Stimulated activated CD4-positive, alpha-beta T cell treated with anti-CD3 and anti-CD28 coated beads, TNF-alpha, amount 100 ng/mL, for 24 hours (primary cell): ENCODE results near the gene BCL2L12.

Source experiments
- DNase-seq, 3 experiments: peaks; one replicate each; pipeline ENCODE4 v3.0.0-alpha.2; 2020; ENCODE audit warnings: low read depth in 3 of 3

BCL2L12 gene

DNA sequence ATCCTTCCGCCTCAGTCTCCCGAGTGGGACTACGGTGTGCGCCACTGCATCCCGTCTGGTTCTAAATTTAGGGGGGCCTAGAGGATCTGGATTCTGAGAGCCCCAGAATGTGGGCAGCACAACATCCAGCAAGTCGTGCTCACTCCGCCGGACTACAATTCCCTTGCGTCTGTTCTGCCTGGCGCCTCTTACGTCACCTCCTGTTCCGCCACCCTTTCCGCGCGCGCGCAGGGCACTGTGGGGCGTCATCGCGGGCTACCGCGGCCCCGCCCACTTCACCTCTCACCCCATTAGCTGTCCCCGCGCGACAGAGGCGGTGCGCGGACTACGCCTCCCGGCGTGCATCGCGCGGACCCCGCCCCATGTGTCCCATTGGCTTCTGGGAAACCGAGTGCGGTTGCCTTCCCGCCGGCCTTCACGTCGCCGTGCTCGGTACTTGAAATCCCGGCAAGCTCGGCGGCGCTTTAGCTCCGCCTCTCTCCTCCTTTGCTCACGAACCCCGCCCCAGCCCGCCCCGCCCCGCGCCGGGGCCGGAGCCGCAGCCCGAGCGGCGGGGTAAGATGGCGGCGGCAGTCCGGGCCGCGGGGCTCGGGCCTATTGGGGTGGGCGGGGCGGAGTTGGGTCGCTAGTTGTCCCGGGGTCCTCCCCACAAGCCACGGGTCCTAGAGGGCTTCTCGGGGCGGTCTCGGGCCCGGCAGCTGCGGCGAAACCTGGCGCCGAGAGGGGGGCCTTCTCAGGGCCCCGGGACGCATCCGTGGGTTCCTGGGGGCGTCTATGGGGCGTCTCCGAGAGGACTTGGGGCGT is 23.8 kb upstream of the BCL2L12 start, which contains the start of gene SCAF1:
SCAF1 (plus strand) TSS at position 522 of the 804 bp plus-strand sequence. CDS start 2,818 bp downstream, outside the sequence.
- peak; percentile 97 to 99 (median 99) for DNase-seq

DNA sequence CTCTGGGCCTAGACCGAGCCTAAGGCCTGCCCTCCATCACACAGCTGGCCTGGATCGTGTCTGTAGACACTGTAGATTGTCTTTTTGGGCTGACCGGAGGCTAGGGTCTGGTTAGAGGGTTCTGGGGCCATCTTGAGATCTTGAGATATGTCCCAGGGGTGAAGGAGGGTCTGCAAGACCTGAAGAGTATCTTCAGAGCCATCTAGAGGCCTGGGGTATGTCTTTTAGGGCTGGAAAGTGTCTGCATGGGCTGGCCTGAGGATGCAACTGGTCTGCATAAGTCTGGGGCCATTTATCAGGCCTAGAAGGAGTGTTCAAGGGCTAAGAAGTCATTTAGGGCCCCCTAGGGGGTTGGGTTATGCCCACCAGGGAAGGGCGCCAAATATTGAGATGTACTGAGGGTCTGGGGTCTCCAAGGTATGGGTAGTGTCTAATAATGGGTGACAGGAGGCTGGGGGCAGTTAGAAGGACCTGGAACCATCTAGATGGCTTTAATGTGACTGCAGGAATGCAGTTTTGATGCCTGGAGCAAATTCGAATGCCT is 23.2 kb upstream of the BCL2L12 start:
- DNase-seq: no peak

DNA sequence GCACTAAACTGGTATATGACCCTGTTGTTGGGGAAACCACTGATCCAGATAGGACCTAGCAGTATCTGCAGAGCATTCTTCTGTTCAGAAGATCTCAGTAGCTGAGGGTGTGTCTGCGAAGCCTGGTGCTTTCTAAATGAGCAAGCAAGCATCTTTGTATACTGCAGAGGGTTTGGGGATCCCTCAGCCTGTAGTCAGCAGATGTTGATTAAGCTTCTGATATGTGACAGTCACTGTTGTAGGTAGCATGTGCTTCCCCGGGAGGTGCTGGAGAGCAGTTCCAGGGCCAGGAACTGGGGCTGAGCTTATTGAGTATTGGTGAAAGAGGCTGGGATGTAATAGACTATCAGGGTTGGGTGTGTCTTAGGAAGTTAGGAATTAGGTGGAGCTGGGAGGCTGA is 22.3 kb upstream of the BCL2L12 start:
- no peak for DNase-seq

DNA sequence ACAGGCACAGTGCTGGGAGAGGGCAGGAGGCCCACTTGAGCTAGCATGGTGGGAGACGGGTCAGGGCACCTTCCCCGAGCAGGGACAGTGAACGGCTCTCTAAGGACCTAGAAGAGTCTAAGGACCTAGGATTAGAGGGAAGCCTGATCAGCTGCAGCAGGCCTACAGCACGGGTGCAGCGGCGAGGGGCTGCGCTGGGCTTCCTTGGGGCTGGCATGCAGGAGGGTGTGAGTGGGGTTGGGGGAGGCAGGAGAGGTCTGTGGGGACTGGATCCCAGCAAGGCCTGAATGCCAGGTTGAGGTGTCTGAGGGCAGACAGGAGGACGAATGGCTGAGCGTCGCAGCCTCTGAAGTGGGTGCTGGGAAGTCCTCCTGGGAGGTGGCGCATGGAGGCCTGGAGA is 20.1 kb upstream of the BCL2L12 start:
- DNase-seq: no peak

DNA sequence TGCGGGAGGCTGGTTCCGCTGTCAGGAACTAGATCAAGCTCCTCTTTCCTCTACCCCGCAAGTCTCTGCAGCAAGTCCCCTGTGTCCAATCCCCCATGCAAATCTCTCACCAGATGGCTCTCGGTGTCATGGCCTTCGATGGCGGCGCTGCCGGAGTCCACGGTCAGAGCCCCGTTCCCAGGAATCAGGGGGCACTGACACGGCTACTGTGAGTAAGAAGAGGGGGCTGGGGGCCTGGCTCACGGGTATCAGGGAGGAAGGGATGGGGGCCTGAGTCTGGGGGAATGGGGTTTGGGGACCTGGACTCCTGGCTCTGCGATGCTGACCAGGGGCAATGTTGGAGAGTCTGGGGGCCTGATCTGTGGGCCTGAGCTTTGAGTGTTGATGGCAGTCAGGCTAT is 19.7 kb upstream of the BCL2L12 start:
- DNase-seq: no peak

DNA sequence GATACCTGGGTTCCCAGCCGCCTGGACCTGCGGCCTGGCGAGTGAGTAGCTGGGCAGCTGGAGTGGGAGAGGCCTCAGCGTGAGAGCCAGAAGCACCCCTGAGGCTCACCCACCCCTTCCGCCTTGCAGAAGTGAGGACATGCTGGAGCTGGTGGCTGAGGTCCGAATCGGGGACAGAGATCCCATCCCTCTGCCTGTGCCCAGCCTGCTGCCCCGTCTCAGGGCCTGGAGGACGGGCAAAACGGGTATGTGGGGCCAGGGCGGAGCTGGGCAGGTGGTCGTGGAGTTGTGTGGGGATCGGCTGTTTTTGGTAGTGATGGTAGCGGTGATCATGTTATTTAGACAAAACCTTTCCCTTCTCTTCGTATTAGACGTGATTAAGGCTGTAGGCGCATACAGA is 19.1 kb upstream of the BCL2L12 start:
- DNase-seq: no peak

DNA sequence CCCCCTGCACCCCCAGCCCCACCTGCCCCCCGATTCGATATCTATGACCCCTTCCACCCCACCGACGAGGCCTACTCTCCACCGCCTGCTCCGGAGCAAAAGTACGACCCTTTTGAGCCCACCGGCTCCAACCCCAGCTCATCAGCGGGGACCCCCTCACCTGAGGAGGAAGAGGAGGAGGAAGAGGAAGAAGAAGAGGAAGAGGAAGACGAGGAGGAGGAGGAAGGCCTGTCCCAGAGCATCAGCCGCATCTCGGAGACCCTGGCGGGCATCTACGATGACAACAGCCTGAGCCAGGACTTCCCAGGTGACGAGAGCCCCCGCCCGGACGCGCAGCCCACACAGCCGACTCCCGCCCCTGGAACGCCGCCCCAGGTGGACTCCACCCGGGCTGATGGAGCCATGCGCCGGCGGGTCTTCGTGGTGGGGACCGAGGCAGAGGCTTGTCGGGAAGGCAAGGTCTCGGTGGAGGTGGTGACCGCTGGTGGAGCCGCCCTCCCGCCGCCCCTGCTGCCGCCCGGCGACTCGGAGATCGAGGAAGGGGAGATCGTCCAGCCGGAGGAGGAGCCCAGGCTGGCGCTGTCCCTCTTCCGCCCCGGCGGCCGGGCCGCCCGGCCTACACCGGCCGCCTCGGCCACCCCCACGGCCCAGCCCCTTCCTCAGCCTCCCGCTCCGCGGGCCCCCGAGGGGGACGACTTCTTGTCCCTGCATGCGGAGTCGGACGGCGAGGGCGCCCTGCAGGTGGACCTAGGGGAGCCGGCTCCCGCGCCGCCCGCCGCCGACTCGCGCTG is 14.5 kb upstream of the BCL2L12 start:
- DNase-seq: no peak

DNA sequence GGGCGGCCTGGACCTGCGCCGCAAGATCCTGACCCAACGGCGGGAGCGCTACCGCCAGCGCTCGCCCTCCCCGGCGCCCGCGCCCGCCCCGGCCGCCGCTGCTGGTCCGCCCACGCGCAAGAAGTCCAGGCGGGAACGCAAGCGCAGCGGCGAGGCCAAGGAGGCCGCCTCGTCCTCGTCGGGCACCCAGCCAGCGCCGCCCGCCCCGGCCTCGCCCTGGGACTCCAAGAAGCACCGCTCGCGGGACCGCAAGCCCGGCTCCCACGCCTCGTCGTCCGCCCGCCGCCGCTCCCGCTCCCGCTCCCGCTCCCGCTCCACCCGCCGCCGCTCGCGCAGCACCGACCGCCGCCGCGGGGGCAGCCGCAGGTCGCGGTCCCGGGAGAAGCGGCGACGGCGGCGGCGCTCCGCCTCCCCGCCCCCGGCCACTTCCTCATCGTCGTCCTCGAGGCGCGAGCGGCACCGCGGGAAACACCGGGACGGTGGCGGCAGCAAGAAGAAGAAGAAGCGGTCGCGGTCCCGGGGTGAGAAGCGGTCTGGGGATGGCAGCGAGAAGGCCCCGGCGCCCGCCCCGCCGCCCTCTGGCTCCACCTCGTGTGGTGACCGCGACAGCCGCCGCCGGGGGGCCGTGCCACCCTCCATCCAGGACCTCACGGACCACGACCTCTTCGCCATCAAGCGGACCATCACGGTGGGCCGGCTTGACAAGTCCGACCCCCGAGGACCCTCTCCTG is 13.7 kb upstream of the BCL2L12 start:
- no peak for DNase-seq

DNA sequence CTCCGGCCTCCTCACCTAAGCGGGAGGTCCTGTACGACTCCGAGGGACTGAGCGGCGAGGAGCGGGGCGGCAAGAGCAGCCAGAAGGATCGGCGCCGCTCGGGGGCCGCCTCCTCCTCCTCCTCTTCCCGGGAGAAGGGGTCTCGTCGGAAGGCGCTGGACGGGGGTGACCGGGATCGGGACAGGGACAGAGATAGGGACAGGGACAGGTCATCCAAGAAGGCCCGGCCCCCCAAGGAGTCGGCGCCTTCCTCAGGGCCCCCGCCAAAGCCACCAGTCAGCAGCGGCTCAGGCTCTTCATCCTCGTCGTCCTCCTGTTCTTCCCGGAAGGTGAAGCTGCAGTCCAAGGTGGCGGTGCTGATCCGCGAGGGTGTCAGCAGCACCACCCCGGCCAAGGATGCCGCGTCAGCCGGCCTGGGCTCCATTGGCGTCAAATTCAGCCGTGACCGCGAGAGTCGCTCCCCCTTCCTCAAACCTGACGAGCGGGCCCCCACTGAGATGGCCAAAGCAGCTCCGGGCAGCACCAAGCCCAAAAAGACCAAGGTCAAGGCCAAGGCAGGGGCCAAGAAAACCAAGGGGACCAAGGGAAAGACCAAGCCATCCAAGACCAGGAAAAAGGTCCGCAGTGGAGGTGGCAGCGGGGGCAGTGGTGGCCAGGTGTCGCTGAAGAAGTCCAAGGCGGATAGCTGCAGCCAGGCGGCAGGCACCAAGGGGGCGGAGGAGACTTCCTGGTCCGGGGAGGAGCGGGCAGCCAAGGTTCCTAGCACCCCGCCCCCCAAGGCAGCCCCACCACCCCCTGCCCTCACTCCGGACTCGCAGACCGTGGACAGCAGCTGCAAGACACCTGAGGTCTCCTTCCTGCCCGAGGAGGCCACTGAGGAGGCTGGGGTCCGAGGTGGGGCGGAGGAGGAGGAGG is 12.9 kb upstream of the BCL2L12 start:
- DNase-seq: no peak

DNA sequence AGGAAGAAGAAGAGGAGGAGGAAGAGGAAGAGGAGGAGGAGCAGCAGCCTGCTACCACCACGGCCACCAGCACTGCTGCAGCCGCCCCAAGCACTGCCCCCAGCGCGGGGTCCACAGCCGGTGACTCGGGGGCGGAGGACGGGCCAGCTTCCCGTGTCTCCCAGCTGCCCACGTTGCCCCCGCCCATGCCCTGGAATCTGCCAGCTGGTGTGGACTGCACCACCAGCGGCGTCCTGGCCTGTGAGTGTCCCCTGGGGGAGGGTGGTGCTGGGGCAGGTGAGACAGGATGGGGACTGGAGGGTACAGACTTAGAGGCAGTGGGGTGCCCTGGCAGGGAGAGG is 12.3 kb upstream of the BCL2L12 start:
- no peak for DNase-seq

DNA sequence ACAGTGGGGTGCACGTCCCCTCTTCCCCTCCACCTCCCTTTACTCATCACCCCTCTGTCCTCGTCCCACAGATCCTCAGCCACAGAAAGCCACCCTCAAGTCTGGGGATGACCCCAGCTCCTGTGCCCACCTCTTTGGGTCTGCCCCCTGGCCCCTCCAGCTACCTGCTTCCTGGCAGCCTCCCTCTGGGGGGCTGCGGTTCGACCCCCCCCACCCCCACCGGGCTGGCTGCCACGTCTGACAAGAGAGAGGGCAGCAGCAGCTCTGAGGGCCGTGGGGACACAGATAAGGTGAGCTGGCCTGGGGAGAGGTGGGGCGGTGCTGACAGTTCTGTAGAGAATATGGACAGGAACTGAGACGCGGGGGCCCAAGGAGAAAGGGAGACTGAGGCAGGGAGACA is 11.2 kb upstream of the BCL2L12 start:
- no peak for DNase-seq

DNA sequence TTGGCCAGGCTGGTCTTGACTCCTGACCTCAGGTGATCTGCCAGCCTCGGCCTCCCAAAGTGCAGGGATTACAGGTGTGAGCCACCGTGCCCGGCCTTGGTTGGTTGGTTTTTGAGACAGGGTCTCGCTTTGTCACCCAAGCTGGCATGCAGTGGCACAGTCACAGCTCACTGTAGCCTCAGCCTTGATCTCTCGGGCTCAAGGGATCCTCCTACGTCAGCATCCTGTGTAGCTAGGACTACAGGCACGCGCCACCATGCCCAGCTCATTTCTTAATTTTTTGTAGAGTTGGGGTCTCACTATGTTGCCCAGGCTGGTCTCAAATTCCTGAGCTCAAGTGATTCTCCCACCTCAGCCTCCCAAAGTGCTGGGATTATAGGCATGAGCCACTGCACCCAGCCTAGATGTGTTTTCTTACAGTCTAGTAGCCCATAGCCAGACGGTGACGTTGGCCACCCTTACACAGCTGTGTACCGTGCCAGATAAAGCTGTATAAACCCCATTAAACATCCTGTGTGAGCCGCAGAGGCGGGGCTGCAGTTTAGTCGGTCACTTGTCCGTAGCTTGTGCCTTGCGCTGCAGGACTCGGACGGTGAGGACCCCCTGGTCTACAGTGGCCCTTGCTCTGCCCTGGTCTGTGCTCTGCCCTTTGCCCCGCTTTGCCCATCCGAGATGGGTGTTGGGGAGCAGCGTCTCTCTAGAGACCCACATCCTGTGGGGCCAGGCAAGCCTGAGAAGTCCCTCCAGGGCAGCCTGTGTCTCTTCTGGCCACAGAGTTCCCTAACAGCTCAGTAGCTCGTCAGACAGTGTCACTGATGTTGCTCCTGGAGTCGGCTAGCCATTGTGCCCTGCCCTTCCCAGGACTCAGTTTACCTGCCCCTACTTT is 9.9 kb upstream of the BCL2L12 start:
- DNase-seq: no peak

DNA sequence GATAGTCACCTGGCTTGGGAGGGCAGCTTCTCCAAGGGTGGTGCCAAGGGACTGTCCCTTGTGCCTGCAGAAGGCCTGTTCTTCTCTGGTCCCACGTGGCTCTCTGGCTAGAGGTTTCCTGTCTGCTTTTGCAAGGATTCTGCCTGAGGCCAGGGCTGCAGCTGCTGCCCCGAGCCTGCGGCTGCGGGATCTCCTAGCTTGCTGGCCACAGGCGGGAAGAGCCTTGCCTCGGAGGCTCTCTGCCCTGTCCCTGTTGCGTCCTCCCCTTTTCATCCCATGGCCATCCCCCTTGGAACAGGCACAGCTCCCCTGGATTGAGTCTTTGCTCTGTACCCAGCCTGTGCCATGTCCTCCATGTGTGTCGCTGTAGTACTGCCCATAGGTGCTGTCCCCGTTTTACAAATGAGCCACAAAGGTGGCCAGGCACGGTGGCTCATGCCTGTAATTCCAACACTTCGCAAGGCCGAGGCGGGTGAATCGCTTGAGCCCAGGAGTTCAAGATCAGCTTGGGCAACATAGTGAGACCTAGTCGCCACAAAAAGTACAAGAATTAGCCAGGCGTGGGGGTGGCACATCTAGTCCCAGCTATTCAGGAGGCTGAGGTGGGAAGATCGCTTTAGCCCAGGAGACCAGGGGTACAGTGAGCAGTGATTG is 9.2 kb upstream of the BCL2L12 start:
- no peak for DNase-seq

DNA sequence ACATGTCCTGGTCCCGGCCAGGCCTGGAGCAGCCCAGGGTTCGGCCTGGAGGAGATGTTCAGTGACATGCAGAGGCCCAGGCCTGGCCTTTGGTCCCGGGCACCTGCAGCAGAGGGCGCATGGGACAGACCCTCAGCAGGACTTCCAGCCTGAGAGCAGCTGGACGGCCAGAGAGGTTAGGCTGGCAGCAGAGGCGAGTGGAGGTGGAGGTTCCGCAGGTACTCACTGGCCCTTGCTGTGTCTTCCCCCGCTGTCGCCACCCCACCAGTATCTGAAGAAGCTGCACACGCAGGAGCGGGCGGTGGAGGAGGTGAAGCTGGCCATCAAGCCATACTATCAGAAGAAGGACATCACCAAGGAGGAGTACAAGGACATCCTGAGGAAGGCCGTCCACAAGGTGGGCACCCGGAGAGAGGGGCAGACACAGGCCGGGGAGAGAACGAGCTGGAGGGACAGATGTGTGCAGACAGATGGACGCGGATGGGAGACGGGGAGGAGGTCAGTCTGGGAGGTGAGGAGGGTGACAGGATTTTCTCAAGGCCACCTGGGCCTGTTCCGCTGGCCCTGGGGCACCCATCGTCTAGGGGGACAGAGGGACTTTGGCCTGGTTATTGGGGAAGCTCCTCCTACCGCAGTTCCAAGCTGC is 8.1 kb upstream of the BCL2L12 start:
- DNase-seq: no peak

DNA sequence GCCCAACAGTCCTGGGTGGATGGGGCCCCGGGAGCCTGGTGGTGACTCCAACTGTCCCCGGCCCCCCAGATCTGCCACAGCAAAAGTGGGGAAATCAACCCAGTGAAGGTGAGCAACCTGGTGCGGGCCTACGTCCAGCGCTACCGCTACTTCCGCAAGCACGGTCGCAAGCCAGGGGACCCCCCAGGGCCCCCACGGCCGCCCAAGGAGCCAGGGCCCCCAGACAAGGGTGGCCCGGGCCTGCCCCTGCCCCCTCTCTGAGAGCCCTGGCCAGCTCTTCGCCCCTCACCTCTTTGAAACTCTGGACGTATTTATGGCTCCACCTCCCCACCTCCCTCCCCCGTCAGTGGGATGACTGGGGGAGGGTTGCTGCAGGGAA is 7.6 kb upstream of the BCL2L12 start:
- no peak for DNase-seq

DNA sequence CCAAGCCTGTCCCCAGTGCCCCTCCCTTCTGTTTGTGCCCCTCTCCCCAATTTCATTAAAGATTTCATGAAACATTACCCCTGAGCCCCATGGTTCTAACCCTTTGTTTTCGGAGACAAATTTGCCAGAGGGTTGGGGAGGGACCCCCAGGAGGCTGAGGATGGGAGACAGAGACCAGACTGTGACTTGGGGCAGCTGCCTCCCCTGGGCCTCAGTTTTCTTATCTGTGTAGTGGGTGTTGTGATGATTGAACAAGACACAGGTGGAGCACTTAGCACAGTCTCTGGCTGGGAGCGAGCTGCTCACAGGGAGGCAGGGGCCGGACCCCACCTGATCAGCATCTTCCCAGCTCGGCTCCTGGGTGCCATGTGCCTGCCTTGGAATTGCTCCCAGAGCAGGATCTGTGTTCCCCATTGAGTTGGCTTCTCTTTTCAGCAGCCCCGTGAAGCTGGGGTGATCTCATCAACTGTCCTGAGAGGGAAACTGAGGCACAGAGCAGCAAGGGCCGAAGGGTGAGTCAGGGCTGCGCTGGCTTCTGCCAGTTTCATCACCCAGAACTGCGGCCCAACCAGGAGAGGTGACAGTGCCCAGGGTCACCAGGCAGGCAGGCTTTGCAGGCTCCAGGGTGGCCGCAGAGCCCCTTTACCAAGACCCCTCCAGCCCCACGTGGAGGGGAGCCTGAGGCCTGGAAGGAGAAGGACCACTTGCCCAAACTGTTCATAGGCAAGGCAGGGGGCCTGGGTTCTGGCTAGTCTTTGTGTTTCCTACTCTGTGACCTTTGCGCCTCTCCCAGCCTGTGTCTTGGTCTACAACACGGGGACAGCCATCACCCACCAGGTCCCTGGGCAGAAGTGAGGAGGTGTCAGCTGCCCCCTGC is 6.9 kb upstream of the BCL2L12 start:
- DNase-seq: no peak

DNA sequence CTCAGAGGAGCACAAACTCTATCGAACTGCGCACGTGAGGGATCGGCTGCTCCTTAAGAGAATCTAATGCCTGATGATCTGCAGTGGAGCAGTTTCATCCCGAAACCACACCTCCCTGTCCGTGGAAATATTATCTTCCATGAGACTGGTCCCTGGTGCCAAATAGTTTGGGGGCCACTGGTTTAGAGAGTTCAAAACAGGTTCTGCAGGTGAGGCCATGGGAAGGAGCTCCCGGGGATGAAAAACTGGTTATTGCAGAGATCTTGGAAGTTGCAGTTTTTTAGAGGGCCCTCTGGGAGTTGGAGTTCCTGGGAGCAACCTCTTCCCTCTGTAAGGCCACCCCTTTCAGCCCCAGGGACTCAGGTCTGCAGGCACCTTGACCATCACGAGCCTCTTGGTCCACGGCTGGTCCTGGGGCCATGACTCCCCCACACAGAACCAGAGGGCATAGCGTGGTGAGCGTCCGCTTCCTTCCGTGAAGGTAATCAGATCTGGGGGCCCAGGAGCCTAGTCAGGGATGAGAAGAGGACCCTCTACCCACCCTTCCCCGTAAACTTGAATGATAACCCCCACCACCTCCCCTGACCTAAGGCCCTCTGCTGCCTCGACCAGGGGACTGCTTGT is 5.3 kb upstream of the BCL2L12 start:
- DNase-seq: no peak

DNA sequence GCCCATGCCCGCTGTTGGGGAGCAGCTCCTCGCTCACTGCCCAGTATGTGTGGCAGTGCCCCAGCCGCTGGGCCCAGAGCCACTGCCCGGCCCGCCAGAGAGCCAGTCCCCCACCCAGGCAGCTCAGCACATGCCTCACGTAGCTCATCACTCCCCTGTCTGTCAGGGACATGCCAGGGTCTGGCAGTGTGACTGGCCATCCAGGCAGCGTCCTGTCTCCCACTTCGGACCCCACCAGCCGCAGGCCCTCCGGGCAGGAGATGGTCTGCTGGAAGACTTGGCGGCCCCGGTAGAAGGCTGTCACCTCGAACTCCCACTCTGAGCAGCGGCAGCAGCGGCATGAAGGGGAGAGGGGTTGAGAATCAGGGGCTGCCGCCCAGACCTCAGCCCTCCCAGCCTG is 3.7 kb upstream of the BCL2L12 start:
- DNase-seq: no peak
